ENCODE results near the gene SERINC2.
"Not testable (repeated sequence)": the region's sequence is repeated elsewhere in the genome, so short reads cannot be mapped to it uniquely, and the experiment has no call there.

SERINC2 gene

DNA sequence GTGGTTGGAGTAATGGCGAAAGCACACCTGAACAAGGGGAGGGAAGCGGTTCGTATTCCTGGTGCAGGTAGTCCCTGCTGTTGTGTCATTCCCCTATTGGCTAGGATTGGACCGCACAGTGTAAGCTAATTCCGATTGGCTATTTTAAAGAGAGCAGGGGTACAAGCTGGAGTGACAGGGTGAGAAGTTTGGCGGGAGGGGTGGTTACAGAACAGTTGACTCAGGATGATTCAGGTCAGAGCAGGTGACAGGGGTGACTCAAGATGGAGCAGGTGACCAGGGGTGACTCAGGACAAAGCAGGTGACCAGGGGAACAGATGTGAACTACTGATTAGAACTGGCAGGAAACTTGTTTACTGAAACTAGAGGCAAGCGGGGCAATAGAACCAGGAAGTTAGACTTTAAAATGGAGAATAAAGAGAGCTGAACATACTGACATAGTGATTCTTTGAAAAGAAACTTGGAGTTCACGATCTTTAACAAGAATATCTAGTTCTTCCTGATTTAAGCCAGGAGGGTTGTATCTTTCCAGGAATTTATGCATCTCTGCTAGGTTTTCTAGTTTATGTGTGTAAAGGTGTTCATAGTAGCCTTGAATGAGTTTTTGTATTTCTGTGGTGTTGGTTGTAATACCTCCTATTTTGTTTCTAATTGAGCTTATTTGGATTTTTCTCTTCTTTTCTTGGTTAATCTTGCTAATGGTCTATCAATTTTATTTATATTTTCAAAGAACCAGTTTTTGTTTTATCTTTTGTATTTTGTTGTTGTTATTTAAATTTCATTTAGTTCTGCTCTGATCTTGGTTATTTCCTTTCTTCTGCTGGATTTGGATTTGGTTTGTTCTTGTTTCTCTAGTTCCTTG, 58.7 kb downstream of the SERINC2 start:
- not testable (repeated sequence) for DNase-seq (ENCODE audit: low spot score)

GRCh38 chr1:31472314-31472651, 59.3 kb downstream of the SERINC2 start:
- not testable (repeated sequence) for DNase-seq (ENCODE audit: low spot score)

DNA sequence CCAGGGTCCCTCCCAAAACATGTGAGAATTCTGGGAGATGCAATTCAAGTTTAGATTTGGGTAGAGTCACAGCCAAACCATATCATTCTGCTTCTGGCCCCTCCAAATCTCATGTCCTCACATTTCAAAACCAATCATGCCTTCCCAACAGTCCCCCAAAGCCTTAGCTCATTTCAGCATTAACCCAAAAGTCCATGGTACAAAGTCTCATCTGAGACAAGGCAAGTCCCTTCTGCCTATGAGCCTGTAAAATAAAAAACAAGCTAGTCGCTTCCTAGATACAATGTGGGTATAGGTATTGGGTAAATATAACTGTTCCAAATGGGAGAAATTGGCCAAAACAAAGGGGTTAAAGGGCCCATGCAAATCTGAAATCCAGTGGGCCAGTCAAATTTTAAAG, 59.7 kb downstream of the SERINC2 start:
- not testable (repeated sequence) for DNase-seq (ENCODE audit: low spot score)

GRCh38 chr1:31473508-31473907, 60.5 kb downstream of the SERINC2 start:
- DNase-seq (ENCODE audit: low spot score), result not testable (repeated sequence)

DNA sequence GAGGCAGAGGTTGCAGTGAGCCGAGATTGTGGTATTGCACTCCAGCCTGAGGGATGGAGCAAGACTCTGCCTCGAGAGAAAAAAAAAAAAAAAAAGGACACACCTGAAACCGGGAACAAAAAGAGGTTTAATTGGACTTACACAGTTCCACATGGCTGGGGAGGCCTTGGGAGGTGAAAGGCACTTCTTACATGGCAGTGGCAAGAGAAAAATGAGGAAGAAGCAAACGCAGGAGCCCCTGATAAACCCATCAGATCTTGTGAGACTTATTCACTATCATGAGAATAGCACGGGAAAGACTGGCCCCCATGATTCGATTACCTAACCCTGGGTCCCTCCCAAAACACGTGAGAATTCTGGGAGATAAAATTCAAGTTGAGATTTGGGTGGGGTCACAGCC, 61.6 kb downstream of the SERINC2 start:
- not testable (repeated sequence) for DNase-seq (ENCODE audit: low spot score)

- no peak for DNase-seq (ENCODE audit: low spot score)
Measured at GRCh38 chr1:31476891-31477846, 64.2 kb downstream of the SERINC2 start.

- no peak for DNase-seq (ENCODE audit: low spot score)
Measured at GRCh38 chr1:31478167-31478566, 65.2 kb downstream of the SERINC2 start.

GRCh38 chr1:31479811-31480210, 66.8 kb downstream of the SERINC2 start:
- DNase-seq (ENCODE audit: low spot score), result no peak

- not testable (repeated sequence) for DNase-seq (ENCODE audit: low spot score)
Measured at GRCh38 chr1:31480426-31480825, 67.4 kb downstream of the SERINC2 start.

GRCh38 chr1:31482482-31483011, 69.5 kb downstream of the SERINC2 start:
- no peak for DNase-seq (ENCODE audit: low spot score)

DNA sequence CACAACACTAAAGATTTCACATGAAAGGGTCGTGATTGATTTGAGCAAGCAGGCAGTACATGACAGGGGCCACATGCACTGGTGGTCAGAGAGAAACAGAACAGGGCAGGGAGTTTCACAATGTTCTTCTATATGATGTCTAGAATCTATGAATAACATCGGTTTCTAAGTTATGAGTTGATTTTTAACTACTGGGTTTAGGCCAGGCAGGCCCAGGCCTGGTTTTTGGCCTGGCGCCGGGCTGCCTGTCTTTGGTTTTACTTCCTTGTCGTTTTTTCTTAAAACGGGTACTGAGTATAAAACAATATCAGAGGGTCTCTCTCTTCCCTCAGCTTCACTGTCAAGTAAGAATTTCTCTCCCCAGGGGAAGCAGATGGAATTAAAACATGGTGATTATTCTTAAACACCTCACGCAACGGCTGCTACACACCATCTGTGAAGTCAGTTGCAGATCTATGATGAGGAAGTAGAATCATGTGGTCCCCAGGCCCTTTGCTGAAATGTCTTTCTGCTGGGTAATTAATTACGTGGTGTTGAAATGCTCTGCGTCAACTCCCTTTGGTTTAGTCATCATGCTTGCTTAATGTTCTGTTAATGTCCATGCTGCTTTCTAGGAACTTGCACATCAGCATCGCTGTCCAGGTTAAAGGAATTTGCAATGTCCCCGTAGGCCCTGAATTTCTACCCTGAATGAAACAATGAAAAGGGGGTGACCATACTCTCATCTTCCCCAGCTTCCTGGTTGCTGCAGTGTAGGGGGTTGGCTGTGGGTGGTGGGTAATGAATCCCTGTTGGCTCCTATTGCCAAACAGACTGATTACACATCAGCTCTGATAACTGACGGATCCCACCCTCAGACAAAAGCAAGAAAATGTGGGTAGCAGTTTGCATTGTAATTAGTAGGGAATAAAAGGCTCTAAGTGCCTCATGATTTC, 70.3 kb downstream of the SERINC2 start:
- DNase-seq (ENCODE audit: low spot score), result no peak

Data from activated CD4-positive, alpha-beta T cell treated with anti-CD3 and anti-CD28 coated beads, Interleukin-2, Interleukin-4, amounts not matched to agents 100 ng/mL and 50 ng/mL, durations not matched to agents 16 hours and 8 hours (primary cell).